GM12878 (cell line): ENCODE measurements around the gene DUSP7. TPM values are rescaled to one million over a fixed set of nuclear protein-coding genes. Genes with fewer than 3 reads are reported as not detected.

Experiments
- ATAC-seq: fragments of 200-7000 bp; cut with Tn5 transposase; 3 replicates; pipeline ENCODE4 v1.9.1; 2020; ENCODE audit warnings: mild to moderate bottlenecking, moderate library complexity
- BruUV-seq: library from RNA; stranded (reverse); fragments of 400-500 nt; replicated peaks from 2 replicates; lab custom pipeline; 2021; lab: Mats Ljungman, UMichigan
- CTCF ChIA-PET: fragments of 300-600 bp; sonication (Branson Sonifier 250); formaldehyde crosslinking; extraction: SDS; loops from one replicate; lab custom pipeline; 2021; ENCODE audit warnings: inconsistent platforms; lab: Yijun Ruan, JAX
- POLR2A ChIA-PET: fragments of 350-600 bp; formaldehyde crosslinking; extraction: SDS; loops from one replicate; lab custom pipeline; 2021; ENCODE audit warnings: inconsistent platforms; lab: Charles Lee
- RAD21 ChIA-PET: fragments of 300-600 bp; sonication (Branson Sonifier 250); formaldehyde crosslinking; loops from one replicate; lab custom pipeline; 2023; ENCODE audit warnings: antibody characterized with exemption; ENCODE audit not compliant: unreplicated experiment; lab: Charles Lee
- SMC1A ChIA-PET: fragments of 300-600 bp; sonication (Branson Sonifier 250); formaldehyde crosslinking; loops from one replicate; lab custom pipeline; 2023; ENCODE audit not compliant: unreplicated experiment, uncharacterized antibody; lab: Charles Lee
- DNase-seq: peaks from one replicate; pipeline ENCODE4 v3.0.0-alpha.2; 2011; ENCODE audit warnings: low read depth, low spot score
- FAIRE-seq: peaks from 3 replicates; lab custom pipeline; 2011; peaks lifted over from hg19 to GRCh38; lab: Jason Lieb, UNC
- H2AFZ ChIP-seq: 2 replicates; pipeline ENCODE4 v1.6.0; 2011; ENCODE audit warnings: low read depth, low read length, control low read depth; ENCODE audit not compliant: control insufficient read depth
- H3K27ac ChIP-seq: 2 replicates; pipeline ENCODE4 v1.5.1; 2011; ENCODE audit warnings: control low read depth; ENCODE audit not compliant: control insufficient read depth, insufficient read depth
- H3K27me3 ChIP-seq, 2 experiments: replicated peaks in 1 of 2; 2 replicates each; pipeline versions ENCODE4 v1.6.0 to v1.6.1; 2011; ENCODE audit warnings: low read length in 1 of 2; ENCODE audit not compliant: control insufficient read depth in 2 of 2, insufficient read depth in 2 of 2
- H3K36me3 ChIP-seq, 2 experiments: 2 replicates each; pipeline ENCODE4 v1.5.1; 2011; ENCODE audit warnings: low read length in 1 of 2; ENCODE audit not compliant: control insufficient read depth in 2 of 2, insufficient read depth in 2 of 2
- H3K4me1 ChIP-seq: 2 replicates; pipeline ENCODE4 v1.6.1; 2011; ENCODE audit warnings: mild to moderate bottlenecking, low read length, moderate library complexity, mixed read lengths; ENCODE audit not compliant: control insufficient read depth, insufficient read depth
- H3K4me2 ChIP-seq: 2 replicates; pipeline ENCODE4 v1.6.0; 2011; ENCODE audit warnings: control low read depth; ENCODE audit not compliant: control insufficient read depth, insufficient read depth
- H3K4me3 ChIP-seq: fragments of 200-600 bp; sonication (generic); 2 replicates; pipeline ENCODE4 v1.5.1; 2016
- H3K79me2 ChIP-seq: 2 replicates; pipeline ENCODE4 v1.6.0; 2011; ENCODE audit warnings: low read length; ENCODE audit not compliant: control insufficient read depth, insufficient read depth
- H3K9ac ChIP-seq: 2 replicates; pipeline ENCODE4 v1.8.0; 2011; ENCODE audit warnings: low read length, control low read depth, mixed read lengths; ENCODE audit not compliant: control insufficient read depth, insufficient read depth
- H3K9me3 ChIP-seq: replicated peaks from 3 replicates; pipeline ENCODE4 v1.5.1; 2011; ENCODE audit warnings: mild to moderate bottlenecking, low read length; ENCODE audit not compliant: control insufficient read depth, insufficient read depth
- H4K20me1 ChIP-seq: 2 replicates; pipeline ENCODE4 v1.6.0; 2011; ENCODE audit not compliant: control insufficient read depth, insufficient read depth
- CHD4 ChIP-seq: fragments of 200-600 bp; sonication (generic); IDR thresholded peaks from 2 replicates; pipeline ENCODE4 v1.6.1; 2016; ENCODE audit warnings: mild to moderate bottlenecking
- MEF2B ChIP-seq: fragments of 450-650 bp; IDR thresholded peaks from 2 replicates; pipeline ENCODE4 v1.6.1; 2018; ENCODE audit warnings: mild to moderate bottlenecking, moderate library complexity; ENCODE audit not compliant: partially characterized antibody, poor library complexity, severe bottlenecking
- NBN ChIP-seq: fragments of 450-650 bp; IDR thresholded peaks from 2 replicates; pipeline ENCODE4 v1.6.1; 2016
- NFIC ChIP-seq: IDR thresholded peaks from 2 replicates; pipeline ENCODE4 v1.6.1; 2012; ENCODE audit warnings: low read depth, mild to moderate bottlenecking, inconsistent platforms, low read length, moderate library complexity
- NFYA ChIP-seq: IDR thresholded peaks from 2 replicates; pipeline ENCODE4 v1.6.1; 2011; ENCODE audit warnings: low read depth, mild to moderate bottlenecking, low read length, improper control_type of control experiment, borderline replicate concordance
- RFX5 ChIP-seq: IDR thresholded peaks from 2 replicates; pipeline ENCODE4 v1.6.1; 2011; ENCODE audit warnings: low read depth, low read length, improper control_type of control experiment
- SIX5 ChIP-seq: IDR thresholded peaks from 2 replicates; pipeline ENCODE4 v1.6.1; 2011; ENCODE audit warnings: mild to moderate bottlenecking, low read depth, low read length, moderate library complexity; ENCODE audit not compliant: severe bottlenecking
- SMARCA5 ChIP-seq: fragments of 450-650 bp; IDR thresholded peaks from 2 replicates; pipeline ENCODE4 v1.6.1; 2017; ENCODE audit warnings: mild to moderate bottlenecking
- SMC3 ChIP-seq: IDR thresholded peaks from 2 replicates; pipeline ENCODE4 v1.6.1; 2011; ENCODE audit warnings: low read length, improper control_type of control experiment, borderline replicate concordance
- TARDBP ChIP-seq: IDR thresholded peaks from 2 replicates; pipeline ENCODE4 v1.6.1; 2016; ENCODE audit warnings: borderline replicate concordance
- WGBS: methylation state at CpG from one replicate; pipeline ENCODE4 v1.1.6; 2016; ENCODE audit warnings: low lambda C conversion rate; ENCODE audit not compliant: insufficient replicate concordance, insufficient coverage; ENCODE audit errors: missing lambda C conversion rate; 5-methylcytosine and 5-hydroxymethylcytosine counted together
- in situ Hi-C: fragments of 300-500 bp; cut with MboI; formaldehyde crosslinking; loops from 9 replicates; pipeline ENCODE4 v1.14.3; 2018; ENCODE audit warnings: mixed read lengths
- intact Hi-C: fragments of 100-400 bp; cut with micrococcal nuclease; formaldehyde crosslinking; loops from one replicate; pipeline ENCODE4 v1.14.2; 2022; ENCODE audit not compliant: unreplicated experiment
- polyA plus RNA-seq, 11 experiments: library from polyadenylated mRNA; depleted of rRNA in 4 of 11; unstranded in 6 of 11; stranded (reverse) in 5 of 11; fragments of >200 nt; fragmentation: Nextera tagmentation in 4 of 11; fragmentation: Illumina TruSeq in 1 of 11; extraction: Ambion mirVana in 4 of 11; extraction: Trizol in 1 of 11; gene quantifications; 1 replicate in 1 of 11; 2 replicates in 10 of 11; pipeline versions ENCODE4 v1.2.1 to v1.2.3, GENCODE V29; 2011 to 2016; ENCODE audit warnings: inconsistent platforms in 2 of 11, missing spikeins in 2 of 11, low read depth in 1 of 11
- total RNA-seq, 4 experiments: library from RNA; depleted of rRNA in 3 of 4; stranded (reverse); fragments of >200 nt in 3 of 4; fragmentation: Illumina TruSeq in 1 of 4; extraction: Trizol in 1 of 4; gene quantifications; 2 replicates each; pipeline versions ENCODE4 v1.2.1 to v1.2.3, GENCODE V29; 2013 to 2021
- TF ChIP-seq, protein P1 (sequence below): IDR thresholded peaks from 2 replicates; pipeline ENCODE4 v1.6.1; 2011; ENCODE audit warnings: borderline replicate concordance, low read depth, mild to moderate bottlenecking, moderate library complexity, low read length; ENCODE audit not compliant: insufficient read depth, poor library complexity, severe bottlenecking
- TF ChIP-seq, protein P2 (sequence below): fragments of 450-650 bp; conservative IDR thresholded peaks from 2 replicates; pipeline ENCODE4 v1.6.1; 2017; ENCODE audit warnings: mild to moderate bottlenecking, moderate library complexity
- TF ChIP-seq, protein P3 (sequence below): IDR thresholded peaks from 2 replicates; pipeline ENCODE4 v1.6.1; 2012; ENCODE audit warnings: low read depth, low read length, improper control_type of control experiment
- TF ChIP-seq, protein P4 (sequence below): fragments of 450-650 bp; IDR thresholded peaks from 2 replicates; pipeline ENCODE4 v1.6.1; 2018; ENCODE audit warnings: mild to moderate bottlenecking, low read depth, moderate library complexity; ENCODE audit not compliant: partially characterized antibody

The DUSP7 gene
- total and polyA plus RNA-seq, 10 of the 15 experiments (the other 5 are each of a cell fraction or from before 2014, with no cell fraction given) = 0.73 to 17.0 (median 7.9) TPM

DNA sequence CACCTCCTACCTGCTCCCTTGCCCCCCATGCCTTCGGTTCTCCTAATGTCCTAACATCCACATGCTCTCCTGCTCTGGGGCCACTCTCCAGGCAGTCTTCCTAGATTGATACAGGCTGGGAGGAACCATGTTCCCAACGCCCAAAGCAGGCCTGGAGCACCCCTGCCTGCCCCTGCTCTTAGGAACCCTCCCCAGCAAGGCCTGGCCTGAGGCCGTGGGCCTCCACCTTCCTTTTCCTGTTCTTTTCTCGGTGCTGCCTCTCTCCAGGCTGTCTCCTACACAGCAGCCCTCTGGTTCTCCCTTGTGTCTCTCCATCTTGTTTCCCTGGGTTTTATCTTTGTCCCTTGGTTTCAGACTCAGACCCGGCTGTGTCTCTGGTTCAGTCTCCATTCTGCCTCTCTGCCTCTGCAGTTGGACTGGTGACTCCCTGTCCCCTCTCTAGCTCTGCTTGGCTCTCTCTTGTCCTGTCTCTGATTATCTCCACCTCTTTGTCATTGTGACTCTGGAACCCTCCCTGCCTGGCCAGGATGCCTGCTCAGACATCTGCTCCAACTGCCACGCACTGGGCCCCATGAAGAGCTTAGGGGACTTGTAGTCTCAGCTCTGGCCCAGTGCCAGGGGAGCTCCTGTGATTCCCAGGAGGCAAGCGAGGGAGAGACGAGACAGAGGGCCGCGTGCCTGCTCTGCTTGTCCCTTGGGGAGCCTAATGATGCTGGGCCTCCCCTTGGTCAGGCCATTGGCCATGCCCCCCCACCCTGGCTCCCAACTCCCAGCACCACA, 34.7 kb downstream of the DUSP7 start:
- Histone ChIP-seq H3K4me1 (peaks cover 18% of the 10 kb centered on the region), H3K36me3 (no peaks in the 10 kb centered on the region), H3K4me3 (no peak overlapping the region), H3K9me3 (no peaks in the 10 kb centered on the region), H3K27ac (no peak overlapping the region), H3K27me3 (no peaks in the 10 kb centered on the region), H2AFZ (peak overlapping the region; percentile 35; the same call in 1 of the 2 replicates), H3K4me2 (no peak overlapping the region), H3K9ac (no peak overlapping the region), H3K79me2 (no peaks in the 10 kb centered on the region), H4K20me1 (no peaks in the 10 kb centered on the region)
- DNase-seq (no peak), FAIRE-seq (no peak), ATAC-seq (no peak)
- CTCF ChIA-PET = interaction anchor here (0.6 to 3.9 kb wide), 10 partner anchors 15 to 268 kb away, joined by 3 to 30 read pairs (median 5); no protein-coding TSS in a partner anchor
- POLR2A ChIA-PET = interaction anchor here (0.8 to 2.3 kb wide), 5 partner anchors 10 to 35 kb away, joined by 4 to 21 read pairs (median 4); partner anchors contain the start of gene RPL29
- intact Hi-C loops = no loop called here
- in situ Hi-C loops = no loop called here
- SMC1A ChIA-PET = interaction anchor here (0.8 to 12.8 kb wide), 7 partner anchors 9 to 33 kb away, joined by 3 to 116 read pairs (median 8); partner anchors contain the start of gene DUSP7
- 46% methylated on average over 10 of the region's 10 CpGs for WGBS
- RAD21 ChIA-PET = interaction anchor here (1.0 to 7.1 kb wide), 4 partner anchors 9 to 31 kb away, joined by 3 to 70 read pairs (median 45); no protein-coding TSS in a partner anchor
- BruUV-seq = no TSS peak
- TF ChIP-seq, protein P1, sequence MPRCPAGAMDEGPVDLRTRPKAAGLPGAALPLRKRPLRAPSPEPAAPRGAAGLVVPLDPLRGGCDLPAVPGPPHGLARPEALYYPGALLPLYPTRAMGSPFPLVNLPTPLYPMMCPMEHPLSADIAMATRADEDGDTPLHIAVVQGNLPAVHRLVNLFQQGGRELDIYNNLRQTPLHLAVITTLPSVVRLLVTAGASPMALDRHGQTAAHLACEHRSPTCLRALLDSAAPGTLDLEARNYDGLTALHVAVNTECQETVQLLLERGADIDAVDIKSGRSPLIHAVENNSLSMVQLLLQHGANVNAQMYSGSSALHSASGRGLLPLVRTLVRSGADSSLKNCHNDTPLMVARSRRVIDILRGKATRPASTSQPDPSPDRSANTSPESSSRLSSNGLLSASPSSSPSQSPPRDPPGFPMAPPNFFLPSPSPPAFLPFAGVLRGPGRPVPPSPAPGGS = no peak
- TF ChIP-seq, protein P2, sequence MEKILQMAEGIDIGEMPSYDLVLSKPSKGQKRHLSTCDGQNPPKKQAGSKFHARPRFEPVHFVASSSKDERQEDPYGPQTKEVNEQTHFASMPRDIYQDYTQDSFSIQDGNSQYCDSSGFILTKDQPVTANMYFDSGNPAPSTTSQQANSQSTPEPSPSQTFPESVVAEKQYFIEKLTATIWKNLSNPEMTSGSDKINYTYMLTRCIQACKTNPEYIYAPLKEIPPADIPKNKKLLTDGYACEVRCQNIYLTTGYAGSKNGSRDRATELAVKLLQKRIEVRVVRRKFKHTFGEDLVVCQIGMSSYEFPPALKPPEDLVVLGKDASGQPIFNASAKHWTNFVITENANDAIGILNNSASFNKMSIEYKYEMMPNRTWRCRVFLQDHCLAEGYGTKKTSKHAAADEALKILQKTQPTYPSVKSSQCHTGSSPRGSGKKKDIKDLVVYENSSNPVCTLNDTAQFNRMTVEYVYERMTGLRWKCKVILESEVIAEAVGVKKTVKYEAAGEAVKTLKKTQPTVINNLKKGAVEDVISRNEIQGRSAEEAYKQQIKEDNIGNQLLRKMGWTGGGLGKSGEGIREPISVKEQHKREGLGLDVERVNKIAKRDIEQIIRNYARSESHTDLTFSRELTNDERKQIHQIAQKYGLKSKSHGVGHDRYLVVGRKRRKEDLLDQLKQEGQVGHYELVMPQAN = no peak
- no peak for TF ChIP-seq NBN
- no peak for TF ChIP-seq SMARCA5
- TF ChIP-seq CHD4 = no peak
- TF ChIP-seq RFX5 = no peak
- TF ChIP-seq, protein P3, sequence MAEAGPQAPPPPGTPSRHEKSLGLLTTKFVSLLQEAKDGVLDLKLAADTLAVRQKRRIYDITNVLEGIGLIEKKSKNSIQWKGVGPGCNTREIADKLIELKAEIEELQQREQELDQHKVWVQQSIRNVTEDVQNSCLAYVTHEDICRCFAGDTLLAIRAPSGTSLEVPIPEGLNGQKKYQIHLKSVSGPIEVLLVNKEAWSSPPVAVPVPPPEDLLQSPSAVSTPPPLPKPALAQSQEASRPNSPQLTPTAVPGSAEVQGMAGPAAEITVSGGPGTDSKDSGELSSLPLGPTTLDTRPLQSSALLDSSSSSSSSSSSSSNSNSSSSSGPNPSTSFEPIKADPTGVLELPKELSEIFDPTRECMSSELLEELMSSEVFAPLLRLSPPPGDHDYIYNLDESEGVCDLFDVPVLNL = no peak
- no peak for TF ChIP-seq NFIC
- TF ChIP-seq TARDBP = no peak
- TF ChIP-seq, protein P4, sequence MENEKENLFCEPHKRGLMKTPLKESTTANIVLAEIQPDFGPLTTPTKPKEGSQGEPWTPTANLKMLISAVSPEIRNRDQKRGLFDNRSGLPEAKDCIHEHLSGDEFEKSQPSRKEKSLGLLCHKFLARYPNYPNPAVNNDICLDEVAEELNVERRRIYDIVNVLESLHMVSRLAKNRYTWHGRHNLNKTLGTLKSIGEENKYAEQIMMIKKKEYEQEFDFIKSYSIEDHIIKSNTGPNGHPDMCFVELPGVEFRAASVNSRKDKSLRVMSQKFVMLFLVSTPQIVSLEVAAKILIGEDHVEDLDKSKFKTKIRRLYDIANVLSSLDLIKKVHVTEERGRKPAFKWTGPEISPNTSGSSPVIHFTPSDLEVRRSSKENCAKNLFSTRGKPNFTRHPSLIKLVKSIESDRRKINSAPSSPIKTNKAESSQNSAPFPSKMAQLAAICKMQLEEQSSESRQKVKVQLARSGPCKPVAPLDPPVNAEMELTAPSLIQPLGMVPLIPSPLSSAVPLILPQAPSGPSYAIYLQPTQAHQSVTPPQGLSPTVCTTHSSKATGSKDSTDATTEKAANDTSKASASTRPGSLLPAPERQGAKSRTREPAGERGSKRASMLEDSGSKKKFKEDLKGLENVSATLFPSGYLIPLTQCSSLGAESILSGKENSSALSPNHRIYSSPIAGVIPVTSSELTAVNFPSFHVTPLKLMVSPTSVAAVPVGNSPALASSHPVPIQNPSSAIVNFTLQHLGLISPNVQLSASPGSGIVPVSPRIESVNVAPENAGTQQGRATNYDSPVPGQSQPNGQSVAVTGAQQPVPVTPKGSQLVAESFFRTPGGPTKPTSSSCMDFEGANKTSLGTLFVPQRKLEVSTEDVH = no peak
- no peak for TF ChIP-seq SMC3
- peak; percentile 70 for TF ChIP-seq MEF2B
- TF ChIP-seq SIX5 = no peak
- TF ChIP-seq NFYA = no peak
